NCI-H748 (cell line): ENCODE measurements around the gene ZSWIM4.

Experiments
- DNase-seq: peaks from one replicate; lab custom pipeline; 2025; ENCODE audit not compliant: unreplicated experiment; lab: John Stamatoyannopoulos, UW

ZSWIM4 gene

GRCh38 chr19:13833330-13834243, 38.3 kb downstream of the ZSWIM4 start:
- DNase-seq, result peak; percentile 84

- no peak for DNase-seq
Observed at GRCh38 chr19:13834244-13835069, 39.2 kb downstream of the ZSWIM4 start.

- no peak for DNase-seq
Observed at GRCh38 chr19:13835791-13836723, 40.8 kb downstream of the ZSWIM4 start.

DNA sequence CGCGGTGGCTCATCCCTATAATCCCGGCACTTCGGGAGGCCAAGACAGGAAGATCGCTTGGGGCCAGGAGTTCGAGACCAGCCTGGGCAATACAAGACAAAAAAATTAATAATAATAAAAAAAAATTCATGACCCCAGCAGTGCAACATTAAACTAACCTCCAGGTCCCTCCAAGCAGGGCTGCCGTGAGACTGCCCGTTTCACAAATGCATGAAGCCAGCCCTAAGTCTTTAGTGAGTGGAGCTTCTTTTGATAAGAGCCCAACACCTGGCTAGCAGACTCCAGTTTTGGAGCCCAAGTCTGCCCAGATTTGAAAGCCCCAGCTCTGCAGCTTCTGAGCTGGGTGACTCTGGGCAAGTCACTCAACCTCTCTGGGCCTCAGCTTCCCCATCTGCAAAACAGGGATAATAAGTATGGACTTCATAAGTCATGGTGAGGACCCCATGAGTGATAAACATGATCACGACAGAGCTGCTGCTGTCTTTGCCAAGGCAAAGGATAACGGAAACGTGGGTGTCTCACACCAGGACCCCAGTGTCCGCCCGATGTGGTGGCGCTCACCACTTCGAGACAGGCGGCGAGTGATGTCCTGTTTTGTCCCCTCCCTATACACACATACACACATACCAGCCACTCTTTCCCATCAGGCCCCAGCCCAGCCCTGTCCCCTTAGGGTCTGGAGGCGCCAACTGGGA, 43.3 kb downstream of the ZSWIM4 start:
- DNase-seq, result no peak

GRCh38 chr19:13839130-13839937, 44.1 kb downstream of the ZSWIM4 start:
- peak; percentile 6 for DNase-seq

DNA sequence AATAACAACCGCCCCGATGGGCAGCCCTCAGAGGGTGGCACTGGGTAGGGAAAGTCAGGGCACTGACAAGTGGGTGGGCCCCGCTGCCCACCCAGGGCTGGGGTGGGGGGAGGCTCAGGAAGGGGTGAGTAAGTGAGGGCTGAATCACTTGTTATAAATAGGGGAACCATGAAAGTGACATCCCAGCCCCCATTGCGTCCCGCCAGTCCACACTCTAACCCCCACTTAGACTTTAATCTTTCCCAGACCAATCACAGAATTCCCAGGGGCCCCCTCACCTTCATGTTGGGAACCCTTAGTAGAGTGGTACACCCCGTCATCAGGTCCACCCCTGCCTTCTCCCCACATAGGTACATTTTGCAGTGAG, 44.7 kb downstream of the ZSWIM4 start:
- no peak for DNase-seq

DNA sequence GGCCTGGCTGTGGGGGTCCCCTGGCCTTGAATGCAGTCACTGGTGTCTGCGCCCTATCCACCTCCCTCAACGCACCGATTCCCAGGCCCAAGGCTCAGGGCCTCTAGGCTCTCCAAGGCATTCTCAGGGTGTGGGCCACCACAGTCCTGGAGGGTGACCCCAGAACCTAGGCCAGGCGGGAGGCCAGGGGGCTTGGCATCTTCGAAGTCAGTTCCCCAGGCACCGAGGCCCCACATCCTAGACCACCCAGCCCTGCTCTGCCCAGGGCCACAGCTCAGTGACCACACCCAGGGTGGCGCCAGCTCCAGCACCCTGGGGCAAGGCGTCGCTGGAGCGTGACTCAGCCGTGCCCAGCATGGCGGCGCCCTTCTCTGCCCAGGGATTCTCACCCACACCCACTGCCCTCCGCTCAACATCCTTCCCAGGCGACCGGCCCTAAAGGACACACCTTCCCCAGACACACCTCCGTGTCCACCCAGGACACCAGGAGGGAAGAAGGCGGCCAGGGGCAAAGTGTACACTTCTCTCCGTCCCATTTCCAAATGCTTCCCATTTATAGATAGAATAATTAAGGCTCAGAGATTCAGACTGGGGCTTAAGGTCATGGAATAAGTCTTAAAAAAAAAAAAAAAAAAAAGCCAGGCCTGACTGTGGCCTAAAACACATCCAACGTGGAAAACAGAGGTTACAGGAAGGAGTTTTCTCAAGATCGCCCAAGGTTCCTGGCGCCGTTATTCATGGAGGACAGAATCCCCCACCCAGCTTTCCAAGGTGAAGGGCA, 45.3 kb downstream of the ZSWIM4 start:
- DNase-seq, result no peak

DNA sequence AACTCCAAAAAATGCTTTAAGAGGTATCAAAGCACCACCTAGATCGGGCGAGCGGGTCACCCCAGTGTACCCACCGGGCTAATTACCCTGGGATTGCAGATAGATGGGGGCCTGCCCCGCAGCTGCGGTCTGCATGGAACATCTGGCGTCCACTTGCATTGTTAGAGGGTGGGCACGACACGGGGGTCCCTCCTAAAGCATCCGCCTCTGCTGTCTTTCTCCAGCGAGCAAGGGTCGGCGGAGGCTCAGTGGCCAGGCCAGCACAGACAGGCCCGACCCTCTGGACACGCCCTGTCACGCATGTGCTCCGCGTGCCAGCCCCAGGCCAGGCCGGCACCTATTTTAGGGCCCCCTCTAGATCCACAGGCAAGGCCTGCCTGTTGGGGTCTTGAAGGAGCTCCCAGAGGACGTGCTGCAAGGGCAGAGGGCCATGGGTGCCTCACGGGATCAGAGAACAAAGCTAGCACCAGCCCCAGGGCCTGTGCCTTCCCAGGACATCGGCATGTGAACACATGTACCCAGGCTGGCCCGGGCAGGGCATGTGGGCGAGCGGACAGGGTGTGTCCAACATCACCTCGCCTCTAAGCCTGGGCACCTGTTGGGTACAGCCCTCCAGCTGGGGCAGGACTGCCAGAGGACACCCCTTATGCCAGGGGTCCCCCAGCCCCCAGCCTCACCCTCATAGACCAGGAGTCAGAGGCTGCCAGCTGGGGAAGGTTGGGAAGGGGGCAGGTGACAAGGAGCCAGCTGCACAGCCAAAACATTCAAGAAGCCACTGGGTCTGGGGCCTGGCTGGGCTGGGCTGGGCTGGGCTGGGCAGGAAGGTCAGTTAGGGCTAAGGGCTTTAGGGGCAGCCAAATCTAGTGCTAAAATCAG, 46.1 kb downstream of the ZSWIM4 start:
- no peak for DNase-seq

DNA sequence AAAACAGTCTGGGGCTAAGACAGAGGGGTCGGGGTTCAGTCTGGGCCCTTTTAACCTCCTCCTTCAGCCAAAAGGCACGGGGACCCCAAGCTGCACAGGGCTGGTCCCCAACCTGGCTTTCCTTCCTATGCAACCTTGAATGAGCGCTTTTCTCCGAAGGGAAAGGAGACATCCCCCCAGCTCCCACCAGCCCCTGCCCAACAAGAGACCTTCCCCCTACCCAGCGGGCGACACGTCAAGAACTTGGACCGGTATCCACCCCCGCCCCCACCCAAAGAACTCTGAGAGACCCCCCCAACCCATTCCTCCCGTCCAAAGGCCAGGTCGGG, 46.7 kb downstream of the ZSWIM4 start:
- DNase-seq, result no peak

- peak; percentile 27 for DNase-seq
Observed at GRCh38 chr19:13842291-13843103, 47.3 kb downstream of the ZSWIM4 start.

- DNase-seq, result no peak
Observed at GRCh38 chr19:13843104-13843921, 48.1 kb downstream of the ZSWIM4 start.

GRCh38 chr19:13844130-13844631, 48.9 kb downstream of the ZSWIM4 start:
- no peak for DNase-seq

GRCh38 chr19:13846557-13847406, 51.5 kb downstream of the ZSWIM4 start:
- peak; percentile 84 for DNase-seq

DNA sequence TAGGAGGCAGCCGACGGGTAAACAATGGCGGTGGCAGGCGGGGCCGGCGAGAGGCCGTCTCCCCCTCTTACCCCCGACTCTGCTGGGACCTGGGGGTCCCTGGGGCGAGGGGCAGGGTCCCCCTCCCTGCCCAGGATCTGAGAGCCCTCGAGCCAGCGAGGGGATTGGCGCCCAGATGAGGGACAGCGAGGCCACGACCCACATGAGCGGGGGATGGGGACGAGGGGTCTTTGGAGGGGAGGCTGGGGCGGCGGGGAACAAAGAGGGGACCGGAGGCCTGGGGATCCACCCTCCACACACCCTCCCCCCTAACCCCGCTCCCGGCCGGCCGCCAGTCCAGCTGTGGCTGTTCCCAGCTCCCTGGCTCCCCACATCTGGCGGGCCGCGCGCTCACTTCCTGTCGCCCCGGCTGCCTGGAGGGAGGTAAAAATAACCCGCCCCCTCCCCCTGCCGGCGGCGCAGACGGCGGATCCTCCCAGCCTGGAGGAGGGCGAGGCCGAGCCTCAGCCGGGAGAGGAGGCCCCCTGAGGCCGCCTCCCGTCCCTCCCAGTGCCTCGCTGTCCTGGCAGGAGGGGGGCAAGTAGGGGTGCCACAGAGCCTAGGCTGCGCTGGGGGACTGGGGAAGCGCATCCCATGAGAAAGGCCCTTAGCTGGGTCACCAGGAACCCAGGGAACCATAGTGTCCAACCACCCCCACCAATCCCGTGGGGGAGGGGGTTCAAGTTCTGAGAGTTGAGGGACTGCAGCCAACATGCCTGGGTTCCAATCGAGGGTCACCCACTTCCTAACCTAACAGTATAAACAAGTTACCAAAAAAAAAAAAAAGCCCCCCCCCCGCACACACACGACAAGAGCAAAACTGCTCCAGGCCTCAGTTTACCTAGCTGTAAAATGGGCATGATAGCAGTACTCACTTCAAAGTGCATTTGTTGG, 52.4 kb downstream of the ZSWIM4 start:
- DNase-seq, result peak; percentile 85
